PC-3 (cell line): Measurements from ENCODE around the gene MAGI2. TPM values are rescaled to one million over a fixed set of nuclear protein-coding genes. Genes with fewer than 3 reads are reported as not detected.

Source experiments
- ATAC-seq: fragments of 200-7000 bp; cut with Tn5 transposase; 2 replicates; pipeline ENCODE4 v1.9.1; 2020; ENCODE audit warnings: mild to moderate bottlenecking, moderate library complexity
- BruUV-seq: library from RNA; stranded (reverse); fragments of 400-500 nt; replicated peaks from 2 replicates; lab custom pipeline; 2021; lab: Mats Ljungman, UMichigan
- CTCF ChIA-PET: fragments of 300-600 bp; sonication (Branson Sonifier 250); formaldehyde crosslinking; loops from one replicate; lab custom pipeline; 2022; ENCODE audit warnings: antibody characterized with exemption; lab: Charles Lee
- POLR2A ChIA-PET: fragments of 300-600 bp; sonication (Branson Sonifier 250); formaldehyde crosslinking; loops from one replicate; lab custom pipeline; 2022; ENCODE audit warnings: antibody characterized with exemption; ENCODE audit not compliant: unreplicated experiment; lab: Charles Lee
- DNase-seq: peaks from one replicate; pipeline ENCODE4 v3.0.0-alpha.2; 2015
- H2AFZ ChIP-seq: fragments of 300-600 bp; sonication (generic); 2 replicates; pipeline ENCODE4 v1.6.0; 2016; ENCODE audit warnings: antibody characterized with exemption, low read length
- H3F3A ChIP-seq: fragments of 300-600 bp; sonication (generic); one replicate; pipeline ENCODE4 v1.6.0; 2017; ENCODE audit warnings: antibody characterized with exemption, low read length, control low read depth, mild to moderate bottlenecking; ENCODE audit not compliant: unreplicated experiment
- H3K27ac ChIP-seq: fragments of 300-600 bp; sonication (generic); 2 replicates; pipeline ENCODE4 v1.5.1; 2016; ENCODE audit warnings: mild to moderate bottlenecking, low read length
- H3K27me3 ChIP-seq: fragments of 300-600 bp; sonication (generic); 2 replicates; pipeline ENCODE4 v1.6.1; 2016; ENCODE audit warnings: low read length, mixed read lengths
- H3K36me3 ChIP-seq: fragments of 300-600 bp; sonication (generic); 2 replicates; pipeline ENCODE4 v1.6.1; 2016; ENCODE audit warnings: low read depth, mixed run types, low read length, mixed read lengths
- H3K4me1 ChIP-seq: fragments of 300-600 bp; sonication (generic); 2 replicates; pipeline ENCODE4 v1.5.1; 2016; ENCODE audit warnings: low read length; ENCODE audit not compliant: insufficient read depth
- H3K4me2 ChIP-seq: fragments of 300-600 bp; sonication (generic); 2 replicates; pipeline ENCODE4 v1.6.0; 2016; ENCODE audit warnings: low read length
- H3K4me3 ChIP-seq: fragments of 300-600 bp; sonication (generic); 2 replicates; pipeline ENCODE4 v1.5.1; 2016; ENCODE audit warnings: mild to moderate bottlenecking, low read length, mixed read lengths
- H3K79me2 ChIP-seq: fragments of 300-600 bp; sonication (generic); 2 replicates; pipeline ENCODE4 v1.6.1; 2017; ENCODE audit warnings: low read length, mixed read lengths
- H3K9ac ChIP-seq: fragments of 300-600 bp; sonication (generic); 2 replicates; pipeline ENCODE4 v1.6.0; 2016; ENCODE audit warnings: mild to moderate bottlenecking, low read length
- H3K9me2 ChIP-seq: fragments of 300-600 bp; sonication (generic); replicated peaks from 2 replicates; pipeline ENCODE4 v1.6.1; 2016; ENCODE audit warnings: mixed run types, low read length, mixed read lengths
- H3K9me3 ChIP-seq: fragments of 300-600 bp; sonication (generic); 2 replicates; pipeline ENCODE4 v1.6.1; 2016; ENCODE audit warnings: low read length, mixed read lengths
- H4K20me1 ChIP-seq: fragments of 300-600 bp; sonication (generic); 2 replicates; pipeline ENCODE4 v1.6.1; 2016; ENCODE audit warnings: low read length, mixed read lengths
- EZH2 ChIP-seq: fragments of 300-600 bp; sonication (generic); IDR thresholded peaks from one replicate; pipeline ENCODE4 v1.6.1; 2017; ENCODE audit warnings: antibody characterized with exemption, mild to moderate bottlenecking, low read length; ENCODE audit not compliant: unreplicated experiment
- EZH2phosphoT487 ChIP-seq: fragments of 300-600 bp; sonication (generic); IDR thresholded peaks from 2 replicates; pipeline ENCODE4 v1.6.1; 2018; ENCODE audit warnings: mild to moderate bottlenecking, antibody characterized with exemption, low read length, borderline replicate concordance
- intact Hi-C: fragments of 100-400 bp; cut with micrococcal nuclease; formaldehyde crosslinking; loops from 2 replicates; pipeline ENCODE4 v1.9.0; 2023
- total RNA-seq: library from RNA; depleted of rRNA; stranded (reverse); fragments of >200 nt; gene quantifications from 2 replicates; pipeline ENCODE4 v1.2.3, GENCODE V29; 2014
- TF ChIP-seq, protein P1 (sequence below): fragments of 300-600 bp; sonication (generic); conservative IDR thresholded peaks from 2 replicates; pipeline ENCODE4 v1.5.1; 2017; ENCODE audit warnings: antibody characterized with exemption, low read depth, mild to moderate bottlenecking, low read length

MAGI2 gene
- total RNA-seq, 1 experiment from 2014 or later, result not detected

DNA sequence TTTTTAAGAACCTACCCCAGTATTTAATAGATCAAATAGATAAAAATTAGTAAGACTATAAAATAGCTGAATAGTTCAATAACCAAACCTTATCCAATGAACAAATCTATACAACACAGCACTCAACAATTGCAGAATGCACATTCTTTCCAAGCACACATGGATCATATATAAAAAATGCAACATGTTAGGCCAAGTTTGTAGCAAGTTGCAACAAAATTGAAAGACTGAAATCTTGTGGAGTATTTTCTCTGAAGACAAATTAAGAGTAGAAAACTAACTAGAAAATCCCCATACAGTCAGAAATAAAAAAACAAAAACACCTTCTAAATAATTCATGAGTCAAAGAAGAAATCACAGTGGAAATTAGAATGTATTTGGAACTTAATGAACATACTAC lies 1337.6 kb downstream of the MAGI2 start:
- intact Hi-C loops, result no loop called here
- no peaks in the 10 kb centered on the region for H3K4me1 ChIP-seq
- no peak overlapping the region for H3K4me3 ChIP-seq
- no peaks in the 10 kb centered on the region for H3K36me3 ChIP-seq
- H3K27ac ChIP-seq, result no peak overlapping the region
- no peaks in the 10 kb centered on the region for H3F3A ChIP-seq
- H4K20me1 ChIP-seq, result no peaks in the 10 kb centered on the region
- H3K9me3 ChIP-seq, result no peaks in the 10 kb centered on the region
- POLR2A ChIA-PET, result no interaction called here
- no peak overlapping the region for H3K4me2 ChIP-seq
- DNase-seq (no peak), ATAC-seq (no peak)
- no peak overlapping the region for H2AFZ ChIP-seq
- CTCF ChIA-PET, result no interaction called here
- peaks cover 20% of the 10 kb centered on the region for H3K27me3 ChIP-seq
- no peak for TF ChIP-seq EZH2
- no peak overlapping the region for H3K9ac ChIP-seq
- H3K9me2 ChIP-seq, result no peaks in the 10 kb centered on the region
- H3K79me2 ChIP-seq, result no peaks in the 10 kb centered on the region
- no TSS peak for BruUV-seq

GRCh38 chr7:78114993-78115392 lies 1338.5 kb downstream of the MAGI2 start:
- no peaks in the 10 kb centered on the region for H3K79me2 ChIP-seq
- no peaks in the 10 kb centered on the region for H3F3A ChIP-seq
- BruUV-seq, result no TSS peak
- ATAC-seq (no peak), DNase-seq (no peak)
- peaks cover 27% of the 10 kb centered on the region for H3K27me3 ChIP-seq
- no peak overlapping the region for H2AFZ ChIP-seq
- TF ChIP-seq, protein P1, sequence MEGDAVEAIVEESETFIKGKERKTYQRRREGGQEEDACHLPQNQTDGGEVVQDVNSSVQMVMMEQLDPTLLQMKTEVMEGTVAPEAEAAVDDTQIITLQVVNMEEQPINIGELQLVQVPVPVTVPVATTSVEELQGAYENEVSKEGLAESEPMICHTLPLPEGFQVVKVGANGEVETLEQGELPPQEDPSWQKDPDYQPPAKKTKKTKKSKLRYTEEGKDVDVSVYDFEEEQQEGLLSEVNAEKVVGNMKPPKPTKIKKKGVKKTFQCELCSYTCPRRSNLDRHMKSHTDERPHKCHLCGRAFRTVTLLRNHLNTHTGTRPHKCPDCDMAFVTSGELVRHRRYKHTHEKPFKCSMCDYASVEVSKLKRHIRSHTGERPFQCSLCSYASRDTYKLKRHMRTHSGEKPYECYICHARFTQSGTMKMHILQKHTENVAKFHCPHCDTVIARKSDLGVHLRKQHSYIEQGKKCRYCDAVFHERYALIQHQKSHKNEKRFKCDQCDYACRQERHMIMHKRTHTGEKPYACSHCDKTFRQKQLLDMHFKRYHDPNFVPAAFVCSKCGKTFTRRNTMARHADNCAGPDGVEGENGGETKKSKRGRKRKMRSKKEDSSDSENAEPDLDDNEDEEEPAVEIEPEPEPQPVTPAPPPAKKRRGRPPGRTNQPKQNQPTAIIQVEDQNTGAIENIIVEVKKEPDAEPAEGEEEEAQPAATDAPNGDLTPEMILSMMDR, result no peak
- TF ChIP-seq EZH2 (no peak), EZH2phosphoT487 (no peak)
- no peak overlapping the region for H3K4me2 ChIP-seq
- CTCF ChIA-PET, result no interaction called here
- no peak overlapping the region for H3K9ac ChIP-seq
- no peaks in the 10 kb centered on the region for H3K36me3 ChIP-seq
- H3K4me3 ChIP-seq, result no peak overlapping the region
- intact Hi-C loops, result no loop called here
- no peaks in the 10 kb centered on the region for H3K4me1 ChIP-seq
- no peaks in the 10 kb centered on the region for H3K9me2 ChIP-seq
- POLR2A ChIA-PET, result no interaction called here
- no peak overlapping the region for H3K27ac ChIP-seq
- H3K9me3 ChIP-seq, result no peaks in the 10 kb centered on the region
- H4K20me1 ChIP-seq, result no peaks in the 10 kb centered on the region

DNA sequence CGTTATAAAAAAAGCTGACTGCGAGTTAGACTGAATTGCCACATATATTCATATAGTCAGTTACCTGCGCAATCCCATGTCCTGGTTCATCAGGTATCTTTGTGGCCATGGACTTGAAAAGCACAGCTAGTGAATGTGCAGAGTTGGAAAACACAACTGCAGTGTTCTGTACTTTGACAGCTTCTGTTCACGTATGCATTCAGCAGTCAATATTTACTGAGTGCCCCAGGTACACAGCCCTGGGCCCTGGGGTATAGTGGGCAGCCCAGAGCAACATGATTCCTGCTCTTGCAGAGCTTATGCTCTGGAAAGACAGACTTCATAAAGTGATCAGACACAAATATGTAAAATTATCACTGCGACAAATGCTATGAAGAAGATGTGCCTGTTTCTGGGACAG lies 1341.0 kb downstream of the MAGI2 start:
- H3K9me2 ChIP-seq, result no peaks in the 10 kb centered on the region
- no peaks in the 10 kb centered on the region for H3F3A ChIP-seq
- no peak overlapping the region for H3K4me3 ChIP-seq
- no peak overlapping the region for H3K9ac ChIP-seq
- no peaks in the 10 kb centered on the region for H3K4me1 ChIP-seq
- no peaks in the 10 kb centered on the region for H4K20me1 ChIP-seq
- no TSS peak for BruUV-seq
- CTCF ChIA-PET, result no interaction called here
- DNase-seq (no peak), ATAC-seq (no peak)
- H3K9me3 ChIP-seq, result no peaks in the 10 kb centered on the region
- H3K27me3 ChIP-seq, result peaks cover 31% of the 10 kb centered on the region
- no peaks in the 10 kb centered on the region for H3K79me2 ChIP-seq
- TF ChIP-seq, protein P1, result no peak
- TF ChIP-seq EZH2phosphoT487 (no peak), EZH2 (no peak)
- H3K4me2 ChIP-seq, result no peak overlapping the region
- no peaks in the 10 kb centered on the region for H3K36me3 ChIP-seq
- no peak overlapping the region for H2AFZ ChIP-seq
- H3K27ac ChIP-seq, result no peak overlapping the region
- intact Hi-C loops, result no loop called here
- POLR2A ChIA-PET, result no interaction called here
